ENCODE results near the gene SHC3.

SHC3 gene

GRCh38 chr9:89049646-89050045 lies 129.0 kb downstream of the SHC3 start:
- DNase-seq = no peak

- no peak for DNase-seq
These were observed 130.0 kb downstream of the SHC3 start for GRCh38 chr9:89048616-89049015.

- DNase-seq = no peak
These were observed 131.0 kb downstream of the SHC3 start for GRCh38 chr9:89047667-89048066.

- no peak for DNase-seq
These were observed 131.8 kb downstream of the SHC3 start for GRCh38 chr9:89046832-89047231.

GRCh38 chr9:89044881-89045280 lies 133.7 kb downstream of the SHC3 start:
- no peak for DNase-seq

- no peak for DNase-seq
These were observed 134.5 kb downstream of the SHC3 start for GRCh38 chr9:89044104-89044503.

- no peak for DNase-seq
These were observed 135.6 kb downstream of the SHC3 start for GRCh38 chr9:89042984-89043383.

- DNase-seq = no peak
These were observed 139.0 kb downstream of the SHC3 start for GRCh38 chr9:89039664-89040063.

GRCh38 chr9:89039104-89039465 lies 139.5 kb downstream of the SHC3 start:
- DNase-seq = no peak

GRCh38 chr9:89038382-89039103 lies 140.1 kb downstream of the SHC3 start:
- no peak for DNase-seq

- no peak for DNase-seq
These were observed 140.7 kb downstream of the SHC3 start for GRCh38 chr9:89037891-89038290.

- DNase-seq = no peak
These were observed 141.3 kb downstream of the SHC3 start for GRCh38 chr9:89037346-89037745.

GRCh38 chr9:89036891-89037290 lies 141.7 kb downstream of the SHC3 start:
- peak; percentile 4 to 53 for DNase-seq

- DNase-seq = peak in 1 of 2 donors; percentile 9
These were observed 142.2 kb downstream of the SHC3 start for GRCh38 chr9:89036383-89036782.

- DNase-seq = no peak
These were observed 146.0 kb downstream of the SHC3 start for GRCh38 chr9:89032661-89033060.

GRCh38 chr9:89032173-89032572 lies 146.4 kb downstream of the SHC3 start:
- no peak for DNase-seq

GRCh38 chr9:89029788-89030187 lies 148.8 kb downstream of the SHC3 start:
- no peak for DNase-seq

- no peak for DNase-seq
These were observed 151.7 kb downstream of the SHC3 start for GRCh38 chr9:89026876-89027275.

GRCh38 chr9:89025553-89025952 lies 153.1 kb downstream of the SHC3 start:
- no peak for DNase-seq

GRCh38 chr9:89024727-89025126 lies 153.9 kb downstream of the SHC3 start:
- DNase-seq = no peak

- no peak for DNase-seq
These were observed 154.9 kb downstream of the SHC3 start for GRCh38 chr9:89023740-89024139.

- DNase-seq = no peak
These were observed 155.7 kb downstream of the SHC3 start for GRCh38 chr9:89022902-89023301.

- DNase-seq = no peak
These were observed 156.4 kb downstream of the SHC3 start for GRCh38 chr9:89022001-89022759.

GRCh38 chr9:89021154-89021803 lies 157.3 kb downstream of the SHC3 start:
- no peak for DNase-seq

All from CD4-positive, alpha-beta T cell treated with Interleukin-1 beta for 1 hour (primary cell).